T-helper 1 cell (primary cell): ENCODE data around the gene CDK1.
"Not testable (repeated sequence)": the region's sequence is repeated elsewhere in the genome, so short reads cannot be mapped to it uniquely, and the experiment has no call there.

Experiments used
- DNase-seq, 5 donors: peaks; one replicate each; pipeline ENCODE4 v3.0.0-alpha.2; 2012 to 2020

Gene CDK1

GRCh38 chr10:60817398-60817805 is 39.1 kb downstream of the CDK1 start:
- DNase-seq = no peak

DNA sequence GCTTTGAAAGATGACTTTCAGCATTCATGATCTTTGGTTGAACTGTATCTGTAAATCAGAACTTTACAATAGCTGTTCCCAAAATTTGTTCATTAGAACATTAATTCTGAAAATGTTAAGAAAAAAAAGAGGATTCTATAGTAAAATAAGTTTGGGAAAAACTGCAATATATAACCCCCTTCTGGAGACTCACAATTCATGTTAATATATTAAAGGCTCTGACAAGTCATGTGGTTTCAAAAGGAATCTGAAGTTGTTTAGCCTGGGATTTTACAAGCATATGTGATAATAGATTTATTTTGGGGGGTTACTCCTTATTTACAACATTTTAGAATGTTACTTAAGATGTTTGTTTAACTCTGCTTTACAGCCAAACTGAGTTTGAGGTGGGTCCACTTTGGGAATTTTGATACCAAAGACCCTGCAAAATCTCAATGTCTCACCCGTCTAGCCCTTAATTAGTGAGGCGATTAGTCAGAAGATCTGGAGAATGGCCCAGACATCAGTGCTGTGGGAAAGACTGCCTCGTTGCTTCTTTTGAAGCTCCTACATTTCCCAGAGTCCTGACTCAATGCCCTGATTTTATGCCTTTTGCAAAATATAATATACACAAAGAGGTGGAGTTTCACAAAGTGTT is 40.0 kb downstream of the CDK1 start:
- DNase-seq = no peak

DNA sequence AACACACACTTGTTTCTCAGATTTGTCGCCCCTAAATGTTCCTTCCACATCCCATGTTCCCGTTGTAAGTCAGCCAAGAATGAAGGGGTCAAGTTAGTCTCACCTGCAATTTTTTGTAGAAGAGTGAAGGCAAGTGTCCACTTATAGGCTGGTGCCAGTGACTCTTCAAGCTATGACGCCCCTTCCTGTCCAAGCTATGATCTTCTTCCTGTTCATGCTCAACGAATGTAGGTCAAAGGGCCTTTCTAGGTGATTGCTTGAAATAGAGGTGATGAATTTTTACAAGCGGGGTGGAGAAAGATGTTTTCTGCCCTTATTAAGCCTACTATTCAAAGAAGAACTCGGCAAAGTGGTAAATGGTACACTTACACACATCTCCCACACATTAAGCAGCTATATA is 41.0 kb downstream of the CDK1 start:
- DNase-seq = no peak

GRCh38 chr10:60820093-60820754 is 41.9 kb downstream of the CDK1 start:
- DNase-seq = no peak

- DNase-seq = no peak
Observed at GRCh38 chr10:60821656-60822055, 43.4 kb downstream of the CDK1 start.

DNA sequence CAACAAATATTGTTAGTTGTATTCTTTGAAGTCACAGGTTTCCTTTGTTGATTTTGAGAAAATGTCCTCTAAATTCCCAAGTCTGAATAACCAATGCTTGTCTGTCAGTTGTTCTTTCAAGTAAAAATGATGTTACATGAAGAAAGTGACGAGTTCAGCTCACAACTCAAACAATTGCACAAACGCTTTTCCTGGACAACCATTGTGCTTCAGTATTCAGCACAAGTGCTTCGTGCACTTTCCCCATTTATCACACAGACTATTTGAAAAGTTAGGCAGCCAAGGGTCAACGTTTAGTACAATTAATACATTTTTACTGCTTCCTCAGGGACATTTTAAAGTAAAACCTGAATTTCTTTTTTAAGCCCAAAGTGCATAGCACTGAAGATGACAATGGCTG is 44.5 kb downstream of the CDK1 start:
- DNase-seq = no peak

- no peak for DNase-seq
Observed at GRCh38 chr10:60823324-60823723, 45.0 kb downstream of the CDK1 start.

GRCh38 chr10:60825520-60825919 is 47.2 kb downstream of the CDK1 start:
- no peak for DNase-seq

DNA sequence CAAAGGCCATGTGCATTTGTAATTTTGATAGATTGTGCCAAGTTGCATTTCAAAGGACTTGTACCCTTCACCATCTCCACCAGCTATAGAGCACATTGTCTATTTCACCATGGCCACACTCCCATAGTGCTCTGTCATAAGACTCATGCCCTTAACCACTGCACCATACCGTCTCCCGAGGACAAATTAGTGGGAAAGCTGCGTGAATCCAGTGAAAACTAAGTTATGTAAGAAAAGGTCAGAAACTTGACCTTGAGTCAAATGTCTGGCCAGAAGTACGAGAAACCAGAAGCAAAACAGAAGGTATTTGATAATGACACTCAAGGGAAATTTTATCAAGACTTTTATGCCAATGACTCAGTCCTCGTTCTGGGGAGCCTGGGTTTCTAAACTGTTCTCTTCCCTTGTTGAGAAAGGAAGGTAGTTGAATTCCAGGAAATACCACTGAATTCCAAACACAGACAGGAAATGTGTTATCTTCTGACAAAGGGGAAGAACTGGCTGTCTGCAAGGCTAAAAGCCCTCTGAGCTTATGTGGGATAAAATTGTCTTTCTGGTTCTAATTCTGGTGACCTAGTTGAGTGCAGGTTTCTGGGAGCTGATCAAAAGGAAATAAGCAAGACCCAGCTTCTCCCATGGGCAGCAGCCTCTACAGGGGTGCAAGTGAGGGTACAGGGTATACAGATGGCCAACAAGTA is 49.7 kb downstream of the CDK1 start:
- DNase-seq = no peak

- no peak for DNase-seq
Observed at GRCh38 chr10:60828489-60828852, 50.2 kb downstream of the CDK1 start.

GRCh38 chr10:60832136-60832535 is 53.9 kb downstream of the CDK1 start:
- DNase-seq = not testable (repeated sequence)

GRCh38 chr10:60834401-60834800 is 56.1 kb downstream of the CDK1 start:
- no peak for DNase-seq

DNA sequence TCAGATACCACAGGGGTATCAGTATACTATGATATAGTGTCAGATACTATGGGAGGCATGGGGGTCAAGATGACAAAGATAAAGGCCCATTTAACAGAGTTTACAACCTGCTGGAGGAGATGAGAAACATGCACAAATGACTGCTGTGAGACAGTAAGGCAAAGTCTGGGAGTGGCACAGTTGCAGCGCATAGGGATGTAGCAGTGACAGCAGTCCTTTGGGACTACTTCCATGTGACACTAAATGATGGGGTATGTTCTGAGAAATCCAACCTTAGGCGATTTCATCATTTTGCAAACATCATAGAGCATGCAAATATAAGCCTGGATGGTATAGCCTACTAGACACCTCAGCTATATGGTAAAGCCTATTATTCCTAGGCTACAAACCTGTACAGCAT is 56.8 kb downstream of the CDK1 start:
- DNase-seq = no peak

- not testable (repeated sequence) for DNase-seq
Observed at GRCh38 chr10:60841227-60841626, 62.9 kb downstream of the CDK1 start.

GRCh38 chr10:60842694-60843093 is 64.4 kb downstream of the CDK1 start:
- DNase-seq = no peak
